CD4-positive, alpha-beta memory T cell (primary cell): ENCODE data around the gene NCMAP. TPM values are rescaled to one million over a fixed set of nuclear protein-coding genes. Genes with fewer than 3 reads are reported as not detected.

ENCODE experiments used
- CTCF ChIA-PET: fragments of 350-600 bp; sonication (Branson Sonifier 250); formaldehyde crosslinking; loops from one replicate; lab custom pipeline; 2021; ENCODE audit warnings: inconsistent platforms; ENCODE audit not compliant: partially characterized antibody; lab: Charles Lee
- POLR2A ChIA-PET: fragments of 350-600 bp; sonication (Branson Sonifier 250); formaldehyde crosslinking; loops from one replicate; lab custom pipeline; 2021; ENCODE audit not compliant: partially characterized antibody; lab: Charles Lee
- DNase-seq, 5 donors: peaks; one replicate each; pipeline versions ENCODE4 v3.0.0 to v3.0.0-alpha.2; 2020 to 2022; ENCODE audit warnings: mixed read lengths in 1 of 5
- H3K27ac ChIP-seq: one replicate; pipeline ENCODE4 v1.7.0; 2013; ENCODE audit warnings: low read depth, low read length
- H3K27me3 ChIP-seq: 2 replicates; pipeline ENCODE4 v1.7.0; 2013; ENCODE audit warnings: mild to moderate bottlenecking, low read length, moderate library complexity; ENCODE audit not compliant: insufficient read depth
- H3K36me3 ChIP-seq: 2 replicates; pipeline ENCODE4 v1.7.0; 2013; ENCODE audit warnings: mild to moderate bottlenecking, low read length, moderate library complexity; ENCODE audit not compliant: insufficient read depth
- H3K4me1 ChIP-seq: 2 replicates; pipeline ENCODE4 v1.7.0; 2013; ENCODE audit warnings: mild to moderate bottlenecking, low read length, moderate library complexity; ENCODE audit not compliant: insufficient read depth
- H3K4me3 ChIP-seq, 2 donors: one replicate each; pipeline ENCODE4 v1.7.0; 2013; ENCODE audit warnings: low read length in 2 of 2, mild to moderate bottlenecking in 1 of 2
- H3K9me3 ChIP-seq, 2 donors: one replicate each; pipeline ENCODE4 v1.7.0; 2013; ENCODE audit warnings: low read length in 2 of 2, control low read depth in 1 of 2; ENCODE audit not compliant: control insufficient read depth in 1 of 2
- H3K27ac Mint-ChIP-seq, 7 donors: one replicate each; pipeline ENCODE4 v1.8.0; 2020 to 2021; ENCODE audit warnings: mixed read lengths in 7 of 7, mild to moderate bottlenecking in 6 of 7, inconsistent platforms in 3 of 7, moderate library complexity in 3 of 7
- H3K27me3 Mint-ChIP-seq, 2 donors: one replicate each; pipeline ENCODE4 v1.8.0; 2020 to 2021; ENCODE audit warnings: mixed read lengths in 2 of 2
- H3K36me3 Mint-ChIP-seq, 2 donors: one replicate each; pipeline ENCODE4 v1.8.0; 2020 to 2021; ENCODE audit warnings: mixed read lengths in 2 of 2, inconsistent platforms in 1 of 2, mild to moderate bottlenecking in 1 of 2
- H3K4me1 Mint-ChIP-seq, 4 donors: one replicate each; pipeline ENCODE4 v1.8.0; 2020 to 2021; ENCODE audit warnings: mixed read lengths in 4 of 4, mild to moderate bottlenecking in 1 of 4
- H3K4me3 Mint-ChIP-seq, 8 donors: one replicate each; pipeline ENCODE4 v1.8.0; 2020 to 2021; ENCODE audit warnings: mixed read lengths in 8 of 8, mild to moderate bottlenecking in 7 of 8, moderate library complexity in 6 of 8, inconsistent platforms in 3 of 8
- H3K9me3 Mint-ChIP-seq, 8 donors: one replicate each; pipeline ENCODE4 v1.8.0; 2020 to 2021; ENCODE audit warnings: mixed read lengths in 8 of 8, mild to moderate bottlenecking in 5 of 8, inconsistent platforms in 3 of 8, moderate library complexity in 1 of 8
- intact Hi-C: fragments of 100-400 bp; cut with micrococcal nuclease; formaldehyde crosslinking; loops from one replicate; pipeline ENCODE4 v1.15.1; 2023
- polyA plus RNA-seq, 2 donors: library from polyadenylated mRNA; unstranded; fragments of 300-500 nt; fragmentation: Illumina TruSeq; gene quantifications; one replicate each; pipeline ENCODE4 v1.2.3, GENCODE V29; 2021
- total RNA-seq, 2 experiments: library from RNA; stranded (reverse); gene quantifications; one replicate each; pipeline ENCODE4 v1.2.3, GENCODE V29; 2021

Gene NCMAP
- total and polyA plus RNA-seq, 4 experiments from 2014 or later, result 0.10 to 0.12 TPM; not detected in 2

DNA sequence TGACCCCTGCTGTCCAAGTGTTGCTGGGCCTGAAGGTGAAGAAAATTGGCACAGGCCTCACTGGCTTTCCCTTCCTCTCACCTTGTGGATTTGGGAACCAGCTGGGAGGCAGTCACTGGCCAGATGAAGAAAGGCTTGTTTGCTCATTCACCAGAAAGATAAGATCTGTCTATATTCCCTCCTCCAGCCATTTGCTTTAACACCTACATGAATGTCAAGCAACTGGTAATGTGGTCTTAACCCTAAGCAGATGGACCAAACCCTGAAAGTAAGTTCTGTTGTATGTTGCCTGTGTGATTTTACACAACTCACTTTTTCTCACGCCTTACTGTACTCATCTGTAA lies 76.9 kb downstream of the NCMAP start:
- Mint-ChIP-seq H3K4me3 (no peak overlapping the region), H3K27me3 (peaks cover 5 to 10% of the 10 kb centered on the region in 2 donors), H3K4me1 (peaks cover 2 to 4% (median 3%) of the 10 kb centered on the region in 4 donors), H3K27ac (no peak overlapping the region), H3K36me3 (no peaks in the 10 kb centered on the region), H3K9me3 (peaks cover 0 to 2% (median 0%) of the 10 kb centered on the region in 8 donors)
- H3K9me3 ChIP-seq, result no peaks in the 10 kb centered on the region
- intact Hi-C loops, result no loop called here
- no peaks in the 10 kb centered on the region for H3K36me3 ChIP-seq
- no peaks in the 10 kb centered on the region for H3K4me1 ChIP-seq
- H3K27me3 ChIP-seq, result no peaks in the 10 kb centered on the region
- CTCF ChIA-PET, result interaction anchor here (0.7 to 1.8 kb wide), 4 partner anchors 20 to 433 kb away, joined by 3 to 7 read pairs (median 4); no protein-coding TSS in a partner anchor
- POLR2A ChIA-PET, result no interaction called here
- no peak overlapping the region for H3K4me3 ChIP-seq
- no peak for DNase-seq
- no peak overlapping the region for H3K27ac ChIP-seq

DNA sequence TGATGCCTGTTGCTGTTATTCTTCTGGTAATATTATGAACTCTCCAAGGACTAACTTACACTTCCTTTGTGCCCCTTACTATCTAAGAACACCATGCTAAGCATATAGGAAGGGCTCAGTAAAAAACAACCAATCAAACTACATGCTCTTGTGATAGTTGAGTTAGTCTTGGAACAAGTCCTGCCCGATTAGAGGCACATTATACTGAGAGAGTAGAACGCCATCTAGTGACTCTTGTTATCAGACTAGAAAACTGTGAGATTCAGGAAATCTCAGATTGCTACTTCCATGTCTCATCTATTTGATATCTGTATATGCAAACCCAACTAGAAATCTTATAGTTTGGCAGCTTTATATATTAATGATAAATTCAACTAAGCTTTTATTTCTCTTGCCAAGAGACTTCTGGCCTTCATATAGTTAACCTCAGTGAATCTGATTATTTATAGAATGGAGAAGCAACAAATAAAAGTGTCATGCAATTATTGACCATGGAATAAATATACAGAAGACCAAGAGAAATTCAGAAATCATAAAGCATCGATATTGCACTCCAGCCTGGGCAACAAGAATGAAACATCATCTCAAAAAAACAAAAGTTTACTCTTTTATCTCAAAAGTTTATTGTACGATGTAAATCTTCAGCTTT lies 79.4 kb downstream of the NCMAP start:
- Histone ChIP-seq H3K27ac (no peak overlapping the region), H3K9me3 (no peaks in the 10 kb centered on the region), H3K27me3 (no peaks in the 10 kb centered on the region), H3K4me1 (no peaks in the 10 kb centered on the region), H3K4me3 (no peak overlapping the region), H3K36me3 (no peaks in the 10 kb centered on the region)
- H3K36me3 Mint-ChIP-seq, result no peaks in the 10 kb centered on the region
- CTCF ChIA-PET, result interaction anchor here (0.6 to 6.6 kb wide), 15 partner anchors 11 to 436 kb away, joined by 3 to 49 read pairs (median 3); partner anchors contain the start of genes NIPAL3 and STPG1
- intact Hi-C loops, result loop anchor here (1.0 to 5.0 kb wide), 5 partner anchors 48 to 436 kb away; partner anchors contain the start of gene NIPAL3
- peaks cover 0 to 4% (median 0%) of the 10 kb centered on the region in 8 donors for H3K9me3 Mint-ChIP-seq
- H3K27ac Mint-ChIP-seq, result no peak overlapping the region
- peak in 4 of 5 donors; percentile 55 to 63 (median 57) for DNase-seq
- POLR2A ChIA-PET, result no interaction called here
- H3K4me3 Mint-ChIP-seq, result no peak overlapping the region
- H3K27me3 Mint-ChIP-seq, result peaks cover 2 to 5% of the 10 kb centered on the region in 2 donors
- H3K4me1 Mint-ChIP-seq, result peaks cover 2 to 11% (median 3%) of the 10 kb centered on the region in 4 donors

DNA sequence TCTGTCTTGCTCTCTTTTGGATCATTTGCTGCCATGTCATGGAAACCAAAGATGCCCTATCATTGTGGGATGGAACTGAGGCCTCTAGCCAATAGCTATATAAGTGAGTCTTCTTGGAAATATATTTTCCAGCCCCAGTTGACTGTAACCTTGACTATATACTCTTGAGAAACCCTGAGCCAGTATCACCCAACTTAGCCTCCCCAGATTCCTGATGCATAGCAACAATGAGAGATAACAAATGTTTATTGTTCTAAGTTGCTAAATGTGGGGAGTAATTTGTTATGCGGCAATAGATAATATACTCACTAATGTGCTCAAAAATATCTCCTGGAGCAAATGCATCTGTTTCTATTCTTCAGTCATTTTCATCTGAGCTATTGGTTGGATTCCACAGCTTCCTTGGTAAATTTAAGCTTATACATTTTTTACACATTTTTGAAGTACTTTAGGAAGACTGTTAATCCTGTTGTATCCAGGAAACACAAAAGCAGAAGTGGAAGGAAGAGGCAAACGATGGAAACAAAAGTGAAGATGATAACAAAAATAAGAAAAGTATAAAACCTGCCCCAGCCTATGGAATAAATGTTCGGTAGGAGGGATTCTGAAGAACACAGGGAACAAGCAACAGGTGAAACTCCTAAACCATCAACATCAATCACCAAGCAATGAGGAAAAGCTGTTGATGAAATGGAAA lies 80.9 kb downstream of the NCMAP start:
- POLR2A ChIA-PET, result no interaction called here

DNA sequence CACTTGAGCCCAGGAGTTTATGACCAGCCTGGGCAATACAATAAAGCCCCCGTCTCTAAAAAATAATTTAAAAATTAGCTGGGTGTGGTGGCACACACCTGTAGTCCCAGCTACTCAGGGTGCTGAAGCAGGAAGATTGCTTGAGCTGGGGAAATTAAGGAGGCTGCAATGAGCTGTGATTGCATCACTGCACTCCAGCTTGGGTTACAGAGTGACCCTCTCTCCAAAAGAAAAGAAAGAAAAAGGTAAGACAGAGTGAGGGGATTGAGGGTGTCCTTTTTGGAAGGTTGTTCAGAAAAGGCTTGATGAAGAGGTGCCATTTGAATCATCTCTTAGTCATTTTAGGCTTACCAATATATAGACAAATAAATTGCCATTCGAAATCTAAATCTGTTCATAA lies 83.2 kb downstream of the NCMAP start:
- no peaks in the 10 kb centered on the region for H3K36me3 ChIP-seq
- no peak overlapping the region for H3K4me3 ChIP-seq
- H3K9me3 ChIP-seq, result no peaks in the 10 kb centered on the region
- peak overlapping the region in 4 of 7 donors; percentile 25 to 97 (median 44) for H3K27ac Mint-ChIP-seq
- H3K36me3 Mint-ChIP-seq, result peaks cover 0 to 16% of the 10 kb centered on the region in 2 donors
- peaks cover 8 to 32% (median 16%) of the 10 kb centered on the region in 4 donors for H3K4me1 Mint-ChIP-seq
- ChIA-PET CTCF (interaction anchor here (6.6 kb wide), 1 partner anchor 440 kb away, joined by 49 read pairs; no protein-coding TSS in a partner anchor), POLR2A (interaction anchor here (1.0 kb wide), 1 partner anchor 51 kb away, joined by 3 read pairs; no protein-coding TSS in a partner anchor)
- H3K9me3 Mint-ChIP-seq, result peaks cover 0 to 7% (median 0%) of the 10 kb centered on the region in 8 donors
- peaks cover 0 to 3% of the 10 kb centered on the region in 2 donors for H3K27me3 Mint-ChIP-seq
- H3K4me3 Mint-ChIP-seq, result peak overlapping the region in 3 of 8 donors; percentile 2 to 72 (median 47)
- peaks cover 12% of the 10 kb centered on the region for H3K4me1 ChIP-seq
- no peak for DNase-seq
- intact Hi-C loops, result loop anchor here (5.0 kb wide), 1 partner anchor 157 kb away; no protein-coding TSS in a partner anchor
- H3K27me3 ChIP-seq, result no peaks in the 10 kb centered on the region
- H3K27ac ChIP-seq, result no peak overlapping the region

More for the DNA sequence above, 80.9 kb downstream of the NCMAP start:
- Mint-ChIP-seq H3K27ac (no peak overlapping the region), H3K4me1 (peaks cover 8 to 21% (median 12%) of the 10 kb centered on the region in 4 donors), H3K27me3 (peaks cover 0 to 3% of the 10 kb centered on the region in 2 donors), H3K36me3 (peaks cover 0 to 5% of the 10 kb centered on the region in 2 donors), H3K9me3 (peaks cover 0 to 4% (median 0%) of the 10 kb centered on the region in 8 donors), H3K4me3 (peak overlapping the region in 1 of 8 donors; percentile 40)
- CTCF ChIA-PET, result interaction anchor here (0.9 to 6.6 kb wide), 11 partner anchors 40 to 438 kb away, joined by 3 to 49 read pairs (median 3); partner anchors contain the start of gene NIPAL3
- intact Hi-C loops, result loop anchor here (5.0 kb wide), 1 partner anchor 155 kb away; no protein-coding TSS in a partner anchor
- no peaks in the 10 kb centered on the region for H3K27me3 ChIP-seq
- H3K4me3 ChIP-seq, result no peak overlapping the region
- DNase-seq, result no peak
- H3K4me1 ChIP-seq, result peaks cover 7% of the 10 kb centered on the region
- no peaks in the 10 kb centered on the region for H3K9me3 ChIP-seq
- no peaks in the 10 kb centered on the region for H3K36me3 ChIP-seq
- H3K27ac ChIP-seq, result no peak overlapping the region

DNA sequence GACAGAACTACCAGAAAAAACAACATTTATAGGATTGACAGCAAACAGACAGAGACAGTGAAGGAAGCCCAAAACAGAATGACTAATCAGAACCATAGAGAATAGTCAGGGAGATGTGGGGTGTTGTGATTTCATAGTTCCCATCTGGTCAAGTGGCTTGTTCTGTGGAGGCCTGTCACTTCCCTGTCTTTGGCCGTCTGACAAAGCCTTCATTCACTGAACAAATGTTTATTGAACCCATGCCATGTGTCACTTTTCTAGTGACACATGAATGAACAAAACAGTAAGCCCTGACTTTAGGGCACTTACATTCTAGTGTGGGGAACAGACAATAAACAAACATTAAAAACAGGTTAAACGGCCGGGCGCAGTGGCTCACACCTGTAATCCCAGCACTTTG lies 84.0 kb downstream of the NCMAP start:
- no peak overlapping the region for H3K27ac ChIP-seq
- ChIA-PET CTCF (interaction anchor here (1.5 to 6.6 kb wide), 2 partner anchors 248 to 441 kb away, joined by 3 to 49 read pairs; no protein-coding TSS in a partner anchor), POLR2A (no interaction called here)
- H3K36me3 Mint-ChIP-seq, result peaks cover under 1 to 21% of the 10 kb centered on the region in 2 donors
- no peaks in the 10 kb centered on the region for H3K27me3 ChIP-seq
- H3K4me3 Mint-ChIP-seq, result peak overlapping the region in 2 of 8 donors; percentile 47 to 72
- no peak overlapping the region for H3K4me3 ChIP-seq
- H3K4me1 ChIP-seq, result peaks cover 20% of the 10 kb centered on the region
- H3K27me3 Mint-ChIP-seq, result peaks cover 0 to 3% of the 10 kb centered on the region in 2 donors
- H3K4me1 Mint-ChIP-seq, result peaks cover 11 to 40% (median 24%) of the 10 kb centered on the region in 4 donors
- H3K9me3 ChIP-seq, result no peaks in the 10 kb centered on the region
- H3K9me3 Mint-ChIP-seq, result peaks cover 0 to 7% (median 0%) of the 10 kb centered on the region in 8 donors
- DNase-seq, result no peak
- peak overlapping the region; percentile 17 to 97 (median 66) for H3K27ac Mint-ChIP-seq
- intact Hi-C loops, result loop anchor here (5.0 to 10.0 kb wide), 4 partner anchors 135 to 1273 kb away; partner anchors contain the start of genes IFNLR1, RCAN3 and ZNF436
- H3K36me3 ChIP-seq, result no peaks in the 10 kb centered on the region

DNA sequence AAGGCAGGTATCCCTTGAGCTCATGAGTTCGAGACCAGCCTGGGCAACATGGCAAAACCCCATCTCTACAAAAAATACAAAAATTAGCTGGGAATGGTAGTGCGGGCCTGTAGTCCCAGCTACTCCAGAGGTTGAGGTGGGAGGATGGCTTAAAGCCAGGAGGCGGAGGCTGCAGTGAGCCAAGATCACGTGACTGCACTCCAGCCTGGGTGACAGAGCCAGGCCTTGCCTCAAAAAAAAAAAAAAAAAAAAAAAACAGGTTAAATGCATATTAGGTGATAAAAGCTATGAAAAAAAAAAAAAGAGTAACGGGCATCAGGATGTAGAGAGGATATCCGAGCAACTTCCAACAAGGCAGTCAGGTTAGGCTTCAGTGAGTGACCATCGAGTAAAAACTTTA lies 84.4 kb downstream of the NCMAP start:
- H3K4me3 ChIP-seq, result no peak overlapping the region
- H3K4me1 ChIP-seq, result peaks cover 24% of the 10 kb centered on the region
- ChIA-PET POLR2A (no interaction called here), CTCF (interaction anchor here (1.5 kb wide), 1 partner anchor 248 kb away, joined by 3 read pairs; no protein-coding TSS in a partner anchor)
- DNase-seq, result no peak
- peaks cover 0 to 7% (median 0%) of the 10 kb centered on the region in 8 donors for H3K9me3 Mint-ChIP-seq
- peaks cover 4 to 25% of the 10 kb centered on the region in 2 donors for H3K36me3 Mint-ChIP-seq
- H3K36me3 ChIP-seq, result peaks cover 3% of the 10 kb centered on the region
- H3K27ac ChIP-seq, result no peak overlapping the region
- H3K27me3 Mint-ChIP-seq, result peaks cover 0 to under 1% of the 10 kb centered on the region in 2 donors
- H3K27ac Mint-ChIP-seq, result peak overlapping the region in 6 of 7 donors; percentile 35 to 100 (median 98)
- peak overlapping the region in 3 of 8 donors; percentile 38 to 61 (median 41) for H3K4me3 Mint-ChIP-seq
- intact Hi-C loops, result loop anchor here (5.0 to 10.0 kb wide), 3 partner anchors 135 to 1273 kb away; partner anchors contain the start of genes IFNLR1, RCAN3 and ZNF436
- peaks cover 12 to 40% (median 25%) of the 10 kb centered on the region in 4 donors for H3K4me1 Mint-ChIP-seq
- H3K27me3 ChIP-seq, result no peaks in the 10 kb centered on the region
- no peaks in the 10 kb centered on the region for H3K9me3 ChIP-seq
